Cortex of kidney (tissue), 1 donor: ENCODE data around the gene ZNF274.
"Not testable (repeated sequence)": the region's sequence is repeated elsewhere in the genome, so short reads cannot be mapped to it uniquely, and the experiment has no call there.

Experiments
- DNase-seq: peaks from one replicate; lab custom pipeline; 2025; lab: John Stamatoyannopoulos, UW

ZNF274 gene

DNA sequence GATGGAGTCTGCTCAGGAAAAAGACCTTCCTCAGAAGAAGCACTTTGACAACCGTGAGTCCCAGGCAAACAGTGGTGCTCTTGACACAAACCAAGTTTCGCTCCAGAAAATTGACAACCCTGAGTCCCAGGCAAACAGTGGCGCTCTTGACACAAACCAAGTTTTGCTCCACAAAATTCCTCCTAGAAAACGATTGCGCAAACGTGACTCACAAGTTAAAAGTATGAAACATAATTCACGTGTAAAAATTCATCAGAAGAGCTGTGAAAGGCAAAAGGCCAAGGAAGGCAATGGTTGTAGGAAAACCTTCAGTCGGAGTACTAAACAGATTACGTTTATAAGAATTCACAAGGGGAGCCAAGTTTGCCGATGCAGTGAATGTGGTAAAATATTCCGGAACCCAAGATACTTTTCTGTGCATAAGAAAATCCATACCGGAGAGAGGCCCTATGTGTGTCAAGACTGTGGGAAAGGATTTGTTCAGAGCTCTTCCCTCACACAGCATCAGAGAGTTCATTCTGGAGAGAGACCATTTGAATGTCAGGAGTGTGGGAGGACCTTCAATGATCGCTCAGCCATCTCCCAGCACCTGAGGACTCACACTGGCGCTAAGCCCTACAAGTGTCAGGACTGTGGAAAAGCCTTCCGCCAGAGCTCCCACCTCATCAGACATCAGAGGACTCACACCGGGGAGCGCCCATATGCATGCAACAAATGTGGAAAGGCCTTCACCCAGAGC lies 29.6 kb downstream of the ZNF274 start:
- no peak for DNase-seq

DNA sequence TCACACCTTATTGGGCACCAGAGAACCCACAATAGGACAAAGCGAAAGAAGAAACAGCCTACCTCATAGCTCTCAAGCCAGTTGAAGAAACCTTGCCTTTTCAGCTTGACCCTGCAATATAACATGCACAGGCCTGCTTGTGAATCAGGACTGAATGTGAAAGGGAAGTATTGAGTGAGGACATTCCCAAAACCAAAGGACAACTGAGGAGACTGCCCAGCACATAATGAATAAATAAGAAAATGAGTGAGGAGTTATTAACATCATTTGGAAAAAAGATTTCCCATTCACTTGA lies 30.2 kb downstream of the ZNF274 start:
- DNase-seq, result no peak

DNA sequence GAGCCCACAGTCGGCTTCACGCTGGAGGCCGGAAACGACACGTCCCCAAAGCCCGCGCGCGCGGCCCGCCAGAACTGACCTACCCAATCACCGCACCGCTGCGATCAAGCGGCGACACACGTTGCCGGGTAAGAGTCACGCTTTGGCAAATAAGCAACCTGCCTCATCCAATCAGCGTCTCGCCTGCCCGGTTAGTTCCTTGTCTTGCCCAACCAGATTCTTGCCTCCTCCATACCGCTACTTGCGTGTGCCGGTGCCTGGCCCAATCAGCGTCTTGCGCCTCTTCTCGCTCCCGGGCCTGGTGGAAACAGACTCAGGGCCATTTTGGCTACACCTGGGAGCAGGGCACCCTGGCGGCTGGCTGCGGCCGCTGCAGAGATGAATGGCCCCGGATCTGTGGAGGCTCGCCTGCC lies 34.2 kb downstream of the ZNF274 start:
- DNase-seq, result no peak

DNA sequence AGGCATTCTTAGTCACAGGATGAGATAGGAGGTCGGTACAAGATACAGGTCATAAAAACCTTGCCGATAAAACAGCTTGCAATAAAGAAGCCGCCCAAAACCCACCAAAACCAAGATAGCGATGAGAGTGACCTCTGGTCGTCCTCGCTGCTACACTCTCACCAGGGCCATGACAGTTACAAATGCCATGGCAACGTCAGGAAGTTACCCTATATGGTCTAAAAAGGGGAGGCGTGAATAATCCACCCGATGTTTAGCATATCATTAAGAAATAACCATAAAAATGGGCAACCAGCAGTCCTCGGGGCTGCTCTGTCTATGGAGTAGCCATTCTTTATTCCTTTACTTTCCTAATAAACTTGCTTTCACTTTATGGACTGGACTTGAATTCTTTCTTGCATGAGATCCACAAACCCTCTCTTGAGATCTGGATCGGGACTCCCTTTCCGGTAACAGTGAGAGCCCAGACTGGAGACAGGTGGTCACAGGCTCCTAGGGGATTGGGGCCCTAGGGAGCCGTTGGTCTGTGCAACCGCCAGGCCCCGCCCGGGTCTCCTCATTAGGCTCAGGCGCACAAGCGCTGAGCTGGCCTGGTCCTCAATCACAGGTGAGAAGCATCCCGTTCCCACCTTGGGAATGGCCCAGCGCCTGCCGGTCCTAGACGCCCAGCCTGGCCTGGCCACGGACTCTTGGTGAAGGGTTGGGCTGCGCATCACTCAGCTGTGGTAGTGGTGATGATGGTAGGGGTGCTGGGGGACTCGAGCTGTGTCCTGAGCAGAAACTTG lies 34.9 kb downstream of the ZNF274 start:
- no peak for DNase-seq

GRCh38 chr19:58218899-58219298 lies 36.0 kb downstream of the ZNF274 start:
- DNase-seq, result no peak

DNA sequence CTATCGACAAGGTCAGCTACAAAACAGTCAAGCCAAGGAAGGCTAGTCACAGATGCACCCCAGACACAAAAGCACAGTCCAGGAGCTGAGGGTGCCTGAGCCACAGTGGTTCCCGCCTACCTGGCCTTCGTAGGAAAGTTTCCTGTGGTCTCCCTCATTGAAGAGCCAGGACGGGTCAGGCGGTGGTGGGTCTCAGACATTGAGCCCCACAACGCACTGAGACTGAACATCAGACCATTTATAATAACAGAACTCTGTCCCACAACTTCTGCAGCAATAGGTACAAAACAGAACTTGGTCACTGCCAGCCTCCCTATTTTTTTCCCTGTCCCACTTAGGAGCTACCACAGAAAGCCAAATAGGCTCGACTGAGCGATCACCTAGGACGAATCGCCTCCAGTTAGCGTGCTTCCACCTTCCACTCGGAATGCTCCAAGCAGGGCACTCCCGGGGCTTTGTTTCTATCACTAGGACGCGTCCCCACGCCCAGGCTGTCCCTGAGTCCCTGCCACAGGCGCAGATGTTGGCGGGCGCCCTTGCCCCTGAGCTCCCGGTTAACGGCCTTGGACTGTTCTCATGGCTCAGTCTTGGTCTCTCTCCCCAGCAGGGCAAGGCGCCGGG lies 45.2 kb downstream of the ZNF274 start:
- DNase-seq, result no peak

GRCh38 chr19:58228585-58229254 lies 45.9 kb downstream of the ZNF274 start, which contains the start of gene ZNF544:
Gene ZNF544 (plus strand): TSS chr19:58228914. CDS start chr19:58244024, 15,110 bp downstream.
- no peak for DNase-seq

- DNase-seq, result no peak
These were observed 46.4 kb downstream of the ZNF274 start for GRCh38 chr19:58229255-58229639.

DNA sequence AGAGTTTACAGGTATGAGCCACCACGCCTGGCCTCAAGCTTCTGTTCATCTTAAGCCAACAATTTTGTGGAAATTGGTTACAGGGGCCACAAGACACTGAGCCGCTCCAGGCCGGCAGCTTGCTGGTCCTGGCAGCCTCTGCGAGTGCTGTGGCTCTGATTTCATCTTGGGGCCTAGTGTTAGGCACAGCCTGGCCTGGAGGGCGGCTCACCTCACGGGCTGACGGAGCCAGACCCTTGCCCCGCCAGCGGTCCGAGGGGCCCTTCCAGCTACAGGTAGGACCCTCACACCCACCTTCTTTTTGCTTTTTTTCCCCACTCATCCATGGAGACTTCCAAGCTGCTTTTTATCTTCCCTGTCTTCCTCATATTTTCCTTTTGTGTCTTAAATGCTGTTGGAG lies 54.5 kb downstream of the ZNF274 start:
- DNase-seq, result no peak

DNA sequence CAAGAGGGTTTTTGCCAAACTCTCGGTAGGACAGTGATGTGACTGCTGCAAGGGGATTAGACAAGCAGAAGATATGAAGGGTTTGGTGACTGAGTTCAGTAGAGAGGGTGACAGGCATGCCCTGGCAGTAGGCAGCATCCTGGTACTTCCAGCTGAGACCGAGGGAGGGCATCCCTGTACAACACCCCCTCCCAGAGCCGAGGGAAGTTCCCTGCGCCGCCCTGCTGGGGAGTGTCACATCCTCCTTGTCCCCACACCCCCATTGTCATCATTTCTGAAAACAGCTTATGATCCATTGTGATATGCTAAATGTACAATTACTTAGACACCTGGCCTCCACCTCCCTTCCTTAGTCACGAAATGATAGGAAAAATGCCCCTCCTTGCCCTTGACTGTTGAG lies 60.5 kb downstream of the ZNF274 start:
- DNase-seq, result no peak

DNA sequence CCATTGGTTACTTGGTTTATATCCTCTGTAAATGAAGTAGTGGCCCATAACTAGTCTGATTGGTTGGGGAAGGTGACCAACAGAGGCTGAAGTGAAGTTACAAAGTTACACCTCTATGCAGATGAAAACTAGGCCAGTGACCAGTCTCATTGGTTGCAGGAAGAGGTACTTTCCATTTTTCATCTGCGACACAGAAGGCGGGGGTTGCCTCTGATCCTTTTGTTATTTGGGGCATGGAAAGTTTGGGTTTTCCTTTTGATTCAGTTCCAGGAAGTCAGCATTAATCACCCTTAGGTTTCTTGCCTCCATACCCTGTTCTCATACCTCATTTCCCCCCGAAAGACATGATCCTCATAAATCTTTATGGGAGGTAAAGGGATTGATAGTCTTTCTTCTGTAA lies 66.0 kb downstream of the ZNF274 start:
- no peak for DNase-seq

DNA sequence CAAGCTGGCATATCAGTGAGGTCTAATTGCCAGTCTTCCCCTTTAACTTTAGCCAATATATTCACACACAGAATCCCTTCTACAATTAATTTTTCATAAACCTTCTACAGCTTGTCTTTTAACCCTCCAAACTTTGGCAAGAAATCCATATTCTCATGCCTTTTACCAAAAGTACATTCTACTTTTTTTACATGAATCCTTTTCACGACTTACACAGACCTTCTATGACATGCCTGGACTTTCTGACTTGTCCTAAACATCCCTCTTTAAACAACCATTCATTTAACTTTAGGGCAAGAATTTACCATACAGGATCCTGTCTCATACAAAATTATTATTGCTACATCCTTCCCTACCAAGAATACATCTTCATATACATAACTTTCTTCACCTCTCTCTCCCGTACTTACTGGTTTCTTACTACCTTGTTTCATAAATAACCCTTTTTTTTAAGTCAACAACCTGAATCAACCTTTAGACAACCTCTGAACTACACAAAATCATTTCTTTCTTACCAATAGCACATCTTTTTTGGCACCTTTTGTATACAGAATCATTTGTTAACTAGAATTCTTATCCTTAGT lies 69.3 kb downstream of the ZNF274 start:
- DNase-seq, result no peak

- DNase-seq, result not testable (repeated sequence)
These were observed 75.4 kb downstream of the ZNF274 start for GRCh38 chr19:58258259-58258658.

- DNase-seq, result no peak
These were observed 78.7 kb downstream of the ZNF274 start for GRCh38 chr19:58261600-58261967.

GRCh38 chr19:58261968-58262921 lies 79.4 kb downstream of the ZNF274 start:
- DNase-seq, result no peak

- no peak for DNase-seq
These were observed 80.0 kb downstream of the ZNF274 start for GRCh38 chr19:58262922-58263296.
